Measurements from ENCODE around the gene KCNK7. TPM values are rescaled to one million over a fixed set of nuclear protein-coding genes. Genes with fewer than 3 reads are reported as not detected.

KCNK7 gene
- total RNA-seq, 1 experiment from 2014 or later = 0.69 TPM

GRCh38 chr11:65549096-65549495 lies 46.5 kb downstream of the KCNK7 start:
- ChIA-PET CTCF (interaction anchor here (0.6 kb wide), 2 partner anchors 9 to 96 kb away, joined by 3 to 5 read pairs; no protein-coding TSS in a partner anchor), POLR2A (interaction anchor here (0.6 kb wide), 1 partner anchor 50 kb away, joined by 3 read pairs; the partner anchor contains the start of gene MALAT1)
- no peak for ATAC-seq
- DNase-seq (ENCODE audit: low read depth, low spot score) = no peak
- Histone ChIP-seq H3K9me3 (ENCODE audit: control insufficient read depth, insufficient read depth, low read depth, low read length) (no peaks in the 10 kb centered on the region), H3K4me3 (ENCODE audit: low read depth in 2 of 2, low read length in 2 of 2) (no peak overlapping the region), H3K36me3 (ENCODE audit: control insufficient read depth, insufficient read depth, low read length) (no peaks in the 10 kb centered on the region), H3K4me1 (ENCODE audit: control insufficient read depth, insufficient read depth, low read length) (peaks cover 21% of the 10 kb centered on the region), H3K27me3 (ENCODE audit: control insufficient read depth, insufficient read depth, low read length) (no peaks in the 10 kb centered on the region), H3K27ac (ENCODE audit: low read length) (no peak overlapping the region)
- no peak for TF ChIP-seq SIN3A (IDR thresholded peaks at IDR 0.05; ENCODE audit: borderline replicate concordance, insufficient read depth, low read depth, low read length)
- no peak for TF ChIP-seq CTCF (IDR thresholded peaks at IDR 0.05)
- TF ChIP-seq REST (IDR thresholded peaks at IDR 0.05; ENCODE audit: insufficient read depth in 1 of 2, low read depth in 2 of 2, low read length in 1 of 2) = no peak
- intact Hi-C loops (cut with micrococcal nuclease; ENCODE audit: unreplicated experiment) = no loop called here
- in situ Hi-C loops (cut with HindIII; ENCODE audit: low pct_unique_long_range_greater_than_20kb, low sequenced_read_pairs) = no loop called here
- BruUV-seq (replicated peaks) = no TSS peak

GRCh38 chr11:65548395-65548794 lies 47.2 kb downstream of the KCNK7 start:
- POLR2A ChIA-PET = interaction anchor here (0.6 kb wide), 1 partner anchor 49 kb away, joined by 3 read pairs; no protein-coding TSS in a partner anchor
- in situ Hi-C loops (cut with HindIII; ENCODE audit: low pct_unique_long_range_greater_than_20kb, low sequenced_read_pairs) = no loop called here
- H3K36me3 ChIP-seq (ENCODE audit: control insufficient read depth, insufficient read depth, low read length) = no peaks in the 10 kb centered on the region

More at GRCh38 chr11:65548395-65548794, 47.2 kb downstream of the KCNK7 start:
- TF ChIP-seq CTCF (IDR thresholded peaks at IDR 0.05) (no peak), POLR2AphosphoS5 (IDR thresholded peaks at IDR 0.05; ENCODE audit: low read depth, low read length) (no peak), REST (IDR thresholded peaks at IDR 0.05; ENCODE audit: insufficient read depth in 1 of 2, low read depth in 2 of 2, low read length in 1 of 2) (no peak), TCF7L2 (IDR thresholded peaks at IDR 0.05; ENCODE audit: low read depth, low read length) (no peak), SIN3A (IDR thresholded peaks at IDR 0.05; ENCODE audit: borderline replicate concordance, insufficient read depth, low read depth, low read length) (no peak)
- H3K27ac ChIP-seq (ENCODE audit: low read length) = no peak overlapping the region
- H3K9me3 ChIP-seq (ENCODE audit: control insufficient read depth, insufficient read depth, low read depth, low read length) = no peaks in the 10 kb centered on the region
- DNase-seq (ENCODE audit: low read depth, low spot score) = no peak
- H3K4me1 ChIP-seq (ENCODE audit: control insufficient read depth, insufficient read depth, low read length) = peaks cover 15% of the 10 kb centered on the region
- CTCF ChIA-PET = no interaction called here
- intact Hi-C loops (cut with micrococcal nuclease; ENCODE audit: unreplicated experiment) = no loop called here
- BruUV-seq (replicated peaks) = no TSS peak
- no peaks in the 10 kb centered on the region for H3K27me3 ChIP-seq (ENCODE audit: control insufficient read depth, insufficient read depth, low read length)
- no peak for ATAC-seq
- H3K4me3 ChIP-seq (ENCODE audit: low read depth in 2 of 2, low read length in 2 of 2) = no peak overlapping the region

Measured in Panc1 (cell line).